ENCODE measurements around the gene ZNF799.
A peak's percentile ranks its signal among the peaks of the same experiment; 100 is the strongest.
"Not testable (repeated sequence)": the region's sequence is repeated elsewhere in the genome, so short reads cannot be mapped to it uniquely, and the experiment has no call there.

The ZNF799 gene

DNA sequence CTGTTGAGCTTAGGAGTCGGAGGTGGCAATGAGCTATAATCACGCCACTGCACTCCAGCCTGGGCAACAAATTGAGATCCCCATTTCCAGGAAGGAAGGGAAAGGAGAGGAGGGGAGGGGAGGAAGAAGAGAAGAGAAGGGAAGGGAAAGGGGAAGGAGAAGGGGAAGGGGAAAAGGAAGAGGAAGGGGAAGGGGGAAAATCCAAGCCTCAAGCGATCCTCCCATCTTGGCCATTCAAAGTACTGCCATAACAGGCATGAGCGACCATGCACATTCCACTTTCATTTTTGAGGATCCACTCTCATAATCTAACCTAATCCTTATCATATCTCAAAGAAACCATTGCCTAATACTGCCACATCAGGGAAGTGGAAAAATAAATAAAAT is 24.8 kb upstream of the ZNF799 start:
- no peak overlapping the region for H3K27ac Mint-ChIP-seq
- H3K9me3 Mint-ChIP-seq = peaks cover 48% of the 10 kb centered on the region
- H3K4me1 Mint-ChIP-seq = no peaks in the 10 kb centered on the region
- peaks cover 91% of the 10 kb centered on the region for H3K36me3 Mint-ChIP-seq (ENCODE audit: low read depth)
- TF ChIP-seq, protein P1, sequence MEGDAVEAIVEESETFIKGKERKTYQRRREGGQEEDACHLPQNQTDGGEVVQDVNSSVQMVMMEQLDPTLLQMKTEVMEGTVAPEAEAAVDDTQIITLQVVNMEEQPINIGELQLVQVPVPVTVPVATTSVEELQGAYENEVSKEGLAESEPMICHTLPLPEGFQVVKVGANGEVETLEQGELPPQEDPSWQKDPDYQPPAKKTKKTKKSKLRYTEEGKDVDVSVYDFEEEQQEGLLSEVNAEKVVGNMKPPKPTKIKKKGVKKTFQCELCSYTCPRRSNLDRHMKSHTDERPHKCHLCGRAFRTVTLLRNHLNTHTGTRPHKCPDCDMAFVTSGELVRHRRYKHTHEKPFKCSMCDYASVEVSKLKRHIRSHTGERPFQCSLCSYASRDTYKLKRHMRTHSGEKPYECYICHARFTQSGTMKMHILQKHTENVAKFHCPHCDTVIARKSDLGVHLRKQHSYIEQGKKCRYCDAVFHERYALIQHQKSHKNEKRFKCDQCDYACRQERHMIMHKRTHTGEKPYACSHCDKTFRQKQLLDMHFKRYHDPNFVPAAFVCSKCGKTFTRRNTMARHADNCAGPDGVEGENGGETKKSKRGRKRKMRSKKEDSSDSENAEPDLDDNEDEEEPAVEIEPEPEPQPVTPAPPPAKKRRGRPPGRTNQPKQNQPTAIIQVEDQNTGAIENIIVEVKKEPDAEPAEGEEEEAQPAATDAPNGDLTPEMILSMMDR (IDR thresholded peaks at IDR 0.05; ENCODE audit: unreplicated experiment in 3 of 3) = no peak
- no peak overlapping the region for H3K4me3 Mint-ChIP-seq
- no peaks in the 10 kb centered on the region for H3K27me3 Mint-ChIP-seq (ENCODE audit: low read depth)

DNA sequence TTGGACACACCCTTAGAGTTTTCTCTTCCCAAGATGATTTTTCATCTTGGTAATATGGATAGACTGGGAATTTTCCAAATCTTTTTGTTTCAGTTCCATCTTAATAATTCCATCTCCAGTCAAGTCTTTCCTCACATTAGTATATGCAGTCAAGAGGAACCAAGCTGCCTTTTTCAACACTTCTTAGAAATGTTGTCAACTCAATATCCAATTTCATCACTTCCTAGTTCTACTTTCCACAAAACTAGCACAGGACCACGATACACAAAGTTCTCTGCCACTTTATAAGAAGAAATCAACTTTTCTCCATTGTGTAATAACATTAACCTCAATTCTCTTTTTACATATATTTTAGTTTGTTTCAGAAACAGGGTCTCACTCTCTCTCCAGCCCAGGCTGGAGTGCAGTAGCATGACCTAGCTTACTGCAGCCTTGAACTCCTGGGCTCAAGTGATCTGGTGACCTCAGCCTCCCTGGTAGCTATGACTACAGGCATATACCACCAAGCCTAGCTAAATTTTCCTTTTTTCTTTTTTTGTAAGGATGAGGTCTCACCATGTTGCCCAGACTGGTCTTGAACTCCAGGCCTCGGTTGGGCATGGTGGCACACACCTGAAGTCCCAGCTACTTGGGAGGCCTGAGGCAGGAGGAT is 24.3 kb upstream of the ZNF799 start:
- Mint-ChIP-seq H3K27ac (no peak overlapping the region), H3K4me3 (no peak overlapping the region), H3K4me1 (no peaks in the 10 kb centered on the region), H3K27me3 (ENCODE audit: low read depth) (no peaks in the 10 kb centered on the region), H3K9me3 (peaks cover 47% of the 10 kb centered on the region), H3K36me3 (ENCODE audit: low read depth) (peaks cover 91% of the 10 kb centered on the region)
- TF ChIP-seq, protein P1 (IDR thresholded peaks at IDR 0.05; ENCODE audit: unreplicated experiment in 3 of 3) = no peak

DNA sequence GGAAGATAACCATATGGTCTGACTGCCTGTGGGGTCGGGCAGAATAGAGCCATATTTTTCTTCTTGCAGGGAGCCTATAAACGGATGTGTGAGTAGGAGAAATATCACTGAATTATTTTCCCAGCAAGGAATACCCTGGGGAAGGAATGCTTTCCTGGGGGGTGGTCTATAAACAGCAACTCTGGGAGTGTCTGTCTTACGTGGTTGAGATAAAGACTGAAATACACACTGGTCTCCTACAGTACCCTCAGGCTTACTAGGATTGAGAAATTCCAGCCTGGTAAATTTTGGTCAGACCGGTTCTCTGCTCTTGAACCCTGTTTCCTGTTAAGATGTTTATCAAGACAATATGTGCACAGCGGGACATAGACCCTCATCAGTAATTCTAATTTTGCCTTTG is 16.2 kb upstream of the ZNF799 start:
- Mint-ChIP-seq H3K9me3 (peaks cover 53% of the 10 kb centered on the region), H3K36me3 (ENCODE audit: low read depth) (peaks cover 88% of the 10 kb centered on the region)
- not testable (repeated sequence) for H3K27ac Mint-ChIP-seq; H3K4me1 Mint-ChIP-seq; H3K27me3 Mint-ChIP-seq (ENCODE audit: low read depth); H3K4me3 Mint-ChIP-seq

DNA sequence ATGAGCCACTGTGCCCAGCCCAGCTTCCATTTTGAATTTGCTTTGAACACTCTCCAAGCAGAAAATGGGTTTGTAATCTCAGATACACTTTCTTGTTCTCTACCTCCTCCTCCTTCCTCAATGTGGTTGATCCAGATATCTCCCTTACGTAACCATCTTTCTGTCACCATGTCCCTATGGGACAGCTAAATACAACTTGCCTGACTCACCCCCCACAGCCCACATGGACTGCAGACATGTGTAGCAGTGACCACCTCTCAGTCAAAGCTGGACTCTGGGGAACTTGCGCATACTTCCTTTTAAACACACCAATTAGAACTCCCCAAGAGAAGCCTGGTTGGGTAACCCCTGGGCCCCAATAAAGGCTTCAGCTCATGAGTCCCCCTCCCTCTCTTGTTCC is 10.8 kb upstream of the ZNF799 start:
- H3K27me3 Mint-ChIP-seq (ENCODE audit: low read depth) = no peaks in the 10 kb centered on the region
- peaks cover 37% of the 10 kb centered on the region for H3K9me3 Mint-ChIP-seq
- peaks cover 52% of the 10 kb centered on the region for H3K36me3 Mint-ChIP-seq (ENCODE audit: low read depth)
- TF ChIP-seq, protein P1 (IDR thresholded peaks at IDR 0.05; ENCODE audit: unreplicated experiment in 3 of 3) = no peak
- no peaks in the 10 kb centered on the region for H3K4me1 Mint-ChIP-seq
- no peak overlapping the region for H3K27ac Mint-ChIP-seq
- no peak overlapping the region for H3K4me3 Mint-ChIP-seq

DNA sequence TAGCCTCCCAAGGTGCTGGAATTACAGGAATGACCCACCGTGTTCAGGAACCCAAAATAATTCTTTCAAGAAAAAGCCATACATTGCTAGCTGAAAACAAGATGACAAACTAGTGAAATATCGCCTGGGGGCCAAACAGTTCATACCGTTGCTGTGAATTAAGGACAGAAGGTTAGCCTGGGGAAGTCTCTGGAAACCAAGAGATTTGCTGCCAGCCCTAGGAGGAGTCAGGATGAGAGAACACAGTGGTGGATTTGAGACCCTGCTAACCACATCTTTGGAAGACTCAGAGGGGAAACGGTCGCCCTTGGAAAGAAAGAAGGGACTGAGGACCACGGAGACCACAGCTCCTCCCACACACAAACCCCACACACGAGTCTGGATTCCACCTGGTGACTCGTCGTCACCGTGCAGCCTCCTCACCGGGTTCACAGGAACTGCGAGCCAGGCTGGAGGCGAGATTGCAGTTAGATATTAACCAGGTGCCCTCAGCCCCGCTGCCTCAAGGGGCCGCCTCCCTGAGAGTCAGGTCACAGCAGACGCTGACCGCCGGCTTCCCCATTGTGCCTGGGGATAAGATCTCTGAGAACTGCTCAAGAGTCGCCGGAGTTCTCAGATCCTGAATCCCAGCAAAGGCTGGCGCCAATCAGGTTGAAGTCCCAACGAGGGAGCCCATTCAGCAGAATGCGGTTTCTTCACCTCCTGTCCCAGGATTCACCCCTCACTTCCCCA is 1.0 kb downstream of the ZNF799 start:
- Mint-ChIP-seq H3K4me3 (peak overlapping the region; percentile 89 to 94 (median 93)), H3K9me3 (peaks cover 29% of the 10 kb centered on the region), H3K27ac (peak overlapping the region; percentile 73 to 86 (median 74))
- H3K36me3 Mint-ChIP-seq (ENCODE audit: low read depth); H3K27me3 Mint-ChIP-seq (ENCODE audit: low read depth); H3K4me1 Mint-ChIP-seq: not testable (repeated sequence)

DNA sequence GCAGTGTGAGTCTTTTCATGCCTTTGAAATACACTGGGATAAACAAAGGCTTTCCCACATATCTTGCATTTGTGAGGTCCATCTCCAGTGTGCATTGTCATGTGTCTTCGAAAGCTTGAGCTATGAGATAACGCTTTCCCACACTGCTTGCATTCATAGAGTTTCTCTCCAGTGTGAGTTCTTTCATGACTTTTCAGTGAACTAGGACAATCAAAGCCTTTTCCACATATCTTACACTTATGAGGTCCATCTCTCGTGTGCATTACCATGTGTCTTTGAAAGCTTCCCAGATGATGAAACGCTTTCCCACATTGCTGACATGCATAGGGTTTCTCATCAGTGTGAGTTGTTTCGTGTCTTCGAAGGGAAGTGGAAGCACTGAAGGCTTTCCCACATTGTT is 9.9 kb downstream of the ZNF799 start:
- H3K4me1 Mint-ChIP-seq; H3K27ac Mint-ChIP-seq; H3K27me3 Mint-ChIP-seq (ENCODE audit: low read depth); H3K4me3 Mint-ChIP-seq: not testable (repeated sequence)
- Mint-ChIP-seq H3K9me3 (peaks cover 47% of the 10 kb centered on the region), H3K36me3 (ENCODE audit: low read depth) (peaks cover 74% of the 10 kb centered on the region)

DNA sequence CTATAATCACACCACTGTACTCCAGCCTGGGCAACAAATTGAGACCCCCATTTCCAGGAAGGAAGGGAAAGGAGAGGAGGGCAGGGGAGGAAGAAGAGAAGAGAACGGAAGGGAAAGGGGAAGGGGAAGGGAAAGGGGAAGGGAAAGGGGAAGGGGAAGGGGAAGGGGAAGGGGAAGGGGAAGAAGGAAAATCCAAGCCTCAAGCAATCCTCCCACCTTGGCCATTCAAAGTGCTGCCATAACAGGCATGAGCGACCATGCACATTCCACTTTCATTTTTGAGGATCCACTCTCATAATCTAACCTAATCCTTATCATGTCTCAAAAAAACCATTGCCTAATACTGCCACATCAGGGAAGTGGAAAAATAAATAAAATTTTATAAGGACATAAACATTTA is 14.7 kb downstream of the ZNF799 start:
- H3K4me1 Mint-ChIP-seq; H3K27ac Mint-ChIP-seq; H3K4me3 Mint-ChIP-seq; H3K27me3 Mint-ChIP-seq (ENCODE audit: low read depth): not testable (repeated sequence)
- Mint-ChIP-seq H3K36me3 (ENCODE audit: low read depth) (peaks cover 65% of the 10 kb centered on the region), H3K9me3 (peaks cover 35% of the 10 kb centered on the region)

DNA sequence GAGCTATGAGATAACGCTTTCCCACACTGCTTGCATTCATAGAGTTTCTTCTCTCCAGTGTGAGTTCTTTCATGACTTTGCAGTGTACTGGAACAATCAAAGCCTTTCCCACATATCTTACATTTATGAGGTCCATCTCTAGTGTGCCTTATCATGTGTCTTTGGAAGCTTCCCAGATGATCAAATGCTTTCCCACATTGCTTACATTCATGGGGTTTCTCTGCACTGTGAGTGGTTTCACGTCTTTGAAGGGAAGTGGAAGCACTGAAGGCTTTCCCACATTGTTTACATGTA is 20.7 kb downstream of the ZNF799 start:
- Mint-ChIP-seq H3K4me3 (no peak overlapping the region), H3K9me3 (peaks cover 55% of the 10 kb centered on the region), H3K27ac (no peak overlapping the region), H3K27me3 (ENCODE audit: low read depth) (no peaks in the 10 kb centered on the region), H3K36me3 (ENCODE audit: low read depth) (peaks cover 57% of the 10 kb centered on the region), H3K4me1 (no peaks in the 10 kb centered on the region)
- TF ChIP-seq, protein P1 (IDR thresholded peaks at IDR 0.05; ENCODE audit: unreplicated experiment in 3 of 3) = no peak
